ENCODE measurements around the gene CAMK2A. TPM values are rescaled to one million over a fixed set of nuclear protein-coding genes. Genes with fewer than 3 reads are reported as not detected.
"Not testable (repeated sequence)": the region's sequence is repeated elsewhere in the genome, so short reads cannot be mapped to it uniquely, and the experiment has no call there.

Gene CAMK2A
- total RNA-seq, 1 donor from 2014 or later = not detected

DNA sequence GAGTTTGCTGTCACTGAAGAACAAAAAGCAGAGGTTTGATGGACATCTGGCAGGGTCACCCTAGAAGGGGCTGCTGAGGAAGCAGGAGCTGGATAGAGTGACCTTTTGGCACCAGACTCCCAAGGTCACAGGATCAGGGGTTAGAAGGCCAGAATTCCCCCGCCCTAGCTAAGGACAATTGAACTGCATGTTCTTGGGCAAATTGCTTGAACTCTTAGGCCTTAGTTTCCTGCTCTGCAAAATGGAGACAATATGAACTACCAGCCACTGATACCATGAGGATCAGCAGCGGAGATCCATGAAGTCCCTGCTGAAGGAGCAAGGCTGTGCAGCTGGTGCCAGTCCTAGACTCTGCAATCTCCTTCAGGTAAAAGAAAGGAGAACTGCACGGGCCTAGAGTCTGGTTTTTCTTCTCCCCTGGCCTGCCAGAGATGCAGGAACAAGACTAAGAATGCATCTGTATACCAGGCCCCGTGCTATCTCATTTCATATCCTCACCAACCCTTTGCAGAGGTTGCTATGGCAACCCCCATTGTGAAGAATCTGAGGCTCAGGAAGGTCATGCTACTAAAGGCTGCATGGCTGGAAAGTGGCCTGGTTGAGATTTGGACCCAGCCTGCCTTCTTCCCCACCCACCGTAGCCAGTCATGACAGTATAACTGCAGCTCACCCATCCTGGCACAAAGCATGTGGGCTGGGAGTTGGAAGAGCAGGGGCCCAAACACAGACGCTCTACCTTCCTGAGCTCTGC, 33.7 kb downstream of the CAMK2A start:
- peak; percentile 32 for DNase-seq (ENCODE audit: low read depth, low spot score)

DNA sequence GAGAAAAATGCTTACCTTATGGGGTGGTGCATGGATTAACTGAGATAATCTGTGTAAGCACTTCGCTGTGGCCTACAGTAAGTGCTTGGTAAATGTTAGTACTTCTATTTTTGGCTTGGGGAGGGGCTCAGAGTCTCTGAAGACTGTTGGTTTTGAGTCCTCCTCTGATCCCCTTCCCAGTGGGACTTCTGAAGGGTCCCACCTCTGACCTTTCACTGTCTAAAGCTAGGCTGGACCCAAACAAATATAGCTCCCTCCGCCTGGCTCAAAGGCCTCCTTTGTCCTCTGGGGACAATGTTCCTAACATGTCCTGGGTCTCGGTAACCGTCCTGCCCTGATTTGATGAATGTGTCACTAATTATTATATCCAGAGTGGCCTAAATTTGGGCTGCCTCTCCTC, 34.8 kb downstream of the CAMK2A start:
- DNase-seq (ENCODE audit: low read depth, low spot score) = no peak

DNA sequence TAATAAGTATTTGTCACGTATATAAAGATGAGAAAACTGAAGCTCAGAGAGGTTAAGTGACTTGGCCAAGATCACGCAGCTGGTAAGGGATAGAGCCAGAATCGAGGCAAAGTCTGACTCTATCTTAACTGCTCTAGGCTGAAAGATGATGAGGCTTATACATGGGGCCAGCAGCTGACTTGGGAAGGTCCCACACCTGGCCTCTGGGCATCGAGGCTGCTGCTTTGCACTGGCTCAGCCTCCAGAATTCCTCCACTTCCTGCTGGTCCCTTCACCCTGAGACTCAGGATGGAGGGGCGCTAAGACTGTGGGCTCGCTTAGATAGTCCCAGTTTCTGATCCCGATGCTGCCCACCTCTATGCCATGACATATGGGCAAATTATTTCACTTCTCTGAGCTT, 35.2 kb downstream of the CAMK2A start:
- DNase-seq (ENCODE audit: low read depth, low spot score) = no peak

DNA sequence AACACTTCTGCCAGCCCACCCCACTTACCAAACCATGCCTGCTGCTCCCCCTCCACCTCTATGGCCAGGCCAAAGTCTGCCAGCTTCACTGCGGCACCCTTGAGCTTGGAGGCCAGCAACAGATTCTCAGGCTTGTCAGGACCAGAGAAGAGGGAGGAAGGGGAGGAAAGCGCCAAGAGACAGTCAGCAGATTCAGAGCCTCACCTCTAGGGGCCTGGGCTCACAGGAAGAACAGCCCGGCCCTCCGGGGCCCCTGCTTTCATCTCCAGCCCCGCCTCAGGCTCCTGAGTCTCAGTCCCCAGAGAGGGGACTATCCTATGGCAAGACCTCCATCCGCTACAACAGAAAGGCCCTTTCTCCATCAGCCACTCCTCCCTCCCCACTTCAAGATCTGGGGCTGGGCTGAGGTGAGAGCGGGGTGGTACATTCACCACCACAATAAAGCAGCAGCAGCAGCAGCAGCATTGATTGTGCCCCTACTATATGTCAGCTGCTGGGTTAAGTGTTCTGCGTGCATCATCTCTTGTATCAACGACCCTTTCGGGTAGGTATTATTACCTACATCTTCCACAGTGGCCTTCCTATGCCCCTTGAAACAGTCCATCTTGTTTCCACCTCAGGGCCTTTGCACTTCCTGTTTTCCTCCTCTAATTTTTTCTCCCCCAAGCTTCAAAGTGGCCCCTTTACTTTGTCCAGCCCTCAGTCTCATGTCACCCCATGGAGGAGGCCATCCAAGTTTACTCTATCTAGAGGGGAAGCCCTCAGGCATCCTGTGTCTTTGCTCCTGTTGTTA, 36.0 kb downstream of the CAMK2A start:
- DNase-seq (ENCODE audit: low read depth, low spot score) = no peak

DNA sequence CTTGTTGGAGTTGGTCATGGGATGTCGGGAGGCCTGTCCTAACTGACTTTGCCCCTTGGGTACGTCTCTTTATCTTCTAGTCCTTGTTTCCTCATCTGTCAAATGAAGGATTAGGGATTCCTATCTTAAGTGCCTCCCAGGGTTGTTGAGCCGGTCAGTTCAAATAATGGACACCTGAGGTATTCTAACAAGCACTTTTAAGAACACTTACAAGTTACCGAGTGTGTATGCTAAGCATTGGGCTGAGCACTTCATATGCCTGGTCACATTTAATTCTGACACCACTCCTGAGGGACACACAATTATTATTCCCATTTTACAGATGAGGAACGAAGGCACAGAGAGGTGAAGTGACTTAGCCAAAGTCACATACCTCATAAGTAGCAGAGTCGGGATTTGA, 37.1 kb downstream of the CAMK2A start:
- DNase-seq (ENCODE audit: low read depth, low spot score) = no peak

GRCh38 chr5:150251504-150251903, 38.1 kb downstream of the CAMK2A start:
- DNase-seq (ENCODE audit: low read depth, low spot score) = no peak

DNA sequence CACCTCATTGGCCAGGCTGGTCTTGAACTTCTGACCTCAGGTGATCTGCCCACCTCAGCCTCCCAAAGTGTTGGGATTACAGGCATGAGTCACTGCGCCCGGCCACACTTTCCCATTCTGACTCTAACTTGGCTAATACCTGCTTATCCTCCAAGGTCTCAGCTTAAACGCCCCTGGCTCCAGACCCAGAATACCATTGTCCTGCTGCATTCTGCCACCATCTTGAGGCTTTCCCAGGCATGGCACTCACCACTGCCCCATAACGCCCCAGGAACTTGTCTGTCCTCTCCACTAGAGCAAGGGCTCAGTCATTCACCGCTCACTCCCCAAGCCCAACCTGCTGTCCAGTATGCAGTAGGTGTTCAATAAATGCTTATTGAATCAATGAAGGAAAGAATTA, 39.8 kb downstream of the CAMK2A start:
- DNase-seq (ENCODE audit: low read depth, low spot score) = no peak

- DNase-seq (ENCODE audit: low read depth, low spot score) = no peak
These were observed 40.6 kb downstream of the CAMK2A start for GRCh38 chr5:150248946-150249345.

GRCh38 chr5:150248493-150248892, 41.1 kb downstream of the CAMK2A start:
- not testable (repeated sequence) for DNase-seq (ENCODE audit: low read depth, low spot score)

DNA sequence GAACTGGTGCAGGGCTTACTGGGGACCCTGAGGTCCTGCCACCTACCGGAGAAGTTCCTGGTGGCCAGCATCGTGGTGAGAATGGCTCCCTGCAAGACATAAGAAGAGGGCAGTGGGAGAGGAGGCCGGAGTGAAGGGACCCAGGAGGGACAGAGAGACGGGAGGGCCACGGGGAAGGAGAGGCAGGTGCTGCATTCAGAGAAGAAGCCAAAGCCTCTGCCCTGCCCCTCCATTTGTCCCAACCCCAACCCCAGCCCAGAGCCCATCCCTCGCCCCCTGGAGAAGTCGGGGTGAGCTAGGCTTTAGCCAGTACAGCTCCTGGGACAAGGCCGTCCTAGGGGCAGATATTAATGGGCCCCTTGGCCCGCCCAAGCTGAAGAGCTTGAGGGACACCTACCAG, 41.8 kb downstream of the CAMK2A start:
- DNase-seq (ENCODE audit: low read depth, low spot score) = no peak

DNA sequence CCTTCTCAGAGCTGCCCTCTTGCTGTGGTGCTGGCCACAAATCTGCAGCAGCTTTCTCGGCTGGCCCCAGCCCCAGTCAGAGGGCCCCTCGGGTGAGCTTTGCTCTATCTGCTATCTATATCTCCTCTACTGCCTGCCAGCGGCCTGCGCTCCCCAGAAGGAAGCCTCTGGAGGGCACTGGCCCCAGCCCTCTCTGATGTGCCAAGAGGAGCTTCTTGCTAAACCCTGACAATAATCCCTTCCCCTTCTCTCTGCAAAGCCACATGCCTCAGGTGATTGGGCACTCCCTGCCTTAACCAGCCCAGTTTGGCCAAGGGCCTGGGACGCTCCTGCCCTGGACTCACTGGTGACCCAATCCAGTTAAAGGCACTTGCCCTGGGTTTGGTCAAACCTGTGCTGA, 42.7 kb downstream of the CAMK2A start:
- no peak for DNase-seq (ENCODE audit: low read depth, low spot score)

GRCh38 chr5:150246429-150246828, 43.1 kb downstream of the CAMK2A start:
- DNase-seq (ENCODE audit: low read depth, low spot score) = no peak

GRCh38 chr5:150245808-150246207, 43.8 kb downstream of the CAMK2A start:
- no peak for DNase-seq (ENCODE audit: low read depth, low spot score)

DNA sequence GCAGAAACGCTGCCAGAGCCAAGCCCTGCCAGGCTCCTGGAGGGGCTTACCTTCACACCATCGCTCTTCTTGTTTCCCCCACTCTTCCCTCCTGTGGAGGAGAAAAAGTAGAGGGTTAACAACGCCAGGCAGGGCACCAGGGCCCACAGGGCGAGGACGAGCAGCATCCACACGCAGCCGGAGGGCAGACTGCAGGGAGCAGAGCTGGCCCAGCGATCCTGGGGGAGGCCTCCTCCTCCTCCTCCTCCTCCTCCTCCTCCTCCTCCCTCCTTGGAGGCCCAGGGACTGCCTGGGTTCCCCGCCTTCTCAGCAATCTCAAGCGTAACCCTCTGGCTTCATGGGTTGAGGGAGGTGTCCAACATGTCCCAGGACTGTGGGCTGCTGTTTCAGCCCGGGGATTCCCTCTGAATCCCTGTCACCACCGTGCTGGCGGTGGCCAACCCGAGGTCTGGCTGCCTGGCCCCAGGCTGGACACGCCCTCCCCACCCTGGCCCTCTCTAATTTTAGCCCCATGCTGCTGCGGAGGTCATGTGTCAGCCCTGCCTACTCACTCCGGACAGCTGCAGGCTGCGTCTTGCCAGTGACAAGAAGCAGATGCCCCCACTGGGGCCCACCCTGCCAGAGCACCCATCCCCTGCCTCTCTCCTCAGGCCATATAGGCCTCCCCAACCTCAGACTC, 44.3 kb downstream of the CAMK2A start:
- no peak for DNase-seq (ENCODE audit: low read depth, low spot score)

DNA sequence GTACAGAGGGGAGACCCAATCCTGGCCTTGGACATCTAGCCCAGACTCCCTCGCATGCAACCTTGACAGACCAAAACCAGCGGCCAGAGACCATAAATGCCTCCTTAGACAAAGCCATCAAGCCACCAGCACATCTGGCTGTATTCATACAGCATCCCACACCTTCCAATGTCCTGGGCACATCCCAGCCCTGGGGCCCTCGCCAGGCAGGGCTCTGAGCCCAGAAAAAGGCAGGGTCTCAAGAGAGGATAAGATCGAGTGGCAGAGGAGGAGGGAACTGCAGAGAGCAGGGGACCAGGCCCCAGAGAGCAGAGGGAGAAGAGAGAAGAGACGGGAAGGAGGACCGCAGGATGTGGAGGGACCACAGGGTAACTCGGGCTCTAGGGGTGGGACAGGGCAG, 45.4 kb downstream of the CAMK2A start:
- DNase-seq (ENCODE audit: low read depth, low spot score) = no peak

DNA sequence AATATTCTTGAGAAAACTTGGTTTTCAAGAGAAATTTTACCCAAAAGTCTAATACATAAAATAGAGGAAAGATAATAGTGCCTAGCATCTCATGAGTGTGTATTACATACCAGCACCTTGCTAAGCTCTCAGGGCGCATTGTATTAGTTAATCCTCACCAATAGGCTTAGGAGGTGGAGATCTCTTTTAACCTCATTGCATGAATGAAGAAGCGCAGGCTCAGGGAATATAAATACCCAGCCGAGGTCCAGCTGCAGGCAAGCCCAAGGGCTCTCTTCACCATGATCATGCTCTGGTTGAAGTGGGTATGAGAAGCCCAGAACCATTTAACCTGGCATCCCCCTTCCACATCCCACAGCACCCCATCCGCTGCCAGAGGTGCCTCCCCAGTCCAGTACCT, 46.0 kb downstream of the CAMK2A start:
- no peak for DNase-seq (ENCODE audit: low read depth, low spot score)

GRCh38 chr5:150242251-150242894, 47.2 kb downstream of the CAMK2A start:
- DNase-seq (ENCODE audit: low read depth, low spot score) = no peak

DNA sequence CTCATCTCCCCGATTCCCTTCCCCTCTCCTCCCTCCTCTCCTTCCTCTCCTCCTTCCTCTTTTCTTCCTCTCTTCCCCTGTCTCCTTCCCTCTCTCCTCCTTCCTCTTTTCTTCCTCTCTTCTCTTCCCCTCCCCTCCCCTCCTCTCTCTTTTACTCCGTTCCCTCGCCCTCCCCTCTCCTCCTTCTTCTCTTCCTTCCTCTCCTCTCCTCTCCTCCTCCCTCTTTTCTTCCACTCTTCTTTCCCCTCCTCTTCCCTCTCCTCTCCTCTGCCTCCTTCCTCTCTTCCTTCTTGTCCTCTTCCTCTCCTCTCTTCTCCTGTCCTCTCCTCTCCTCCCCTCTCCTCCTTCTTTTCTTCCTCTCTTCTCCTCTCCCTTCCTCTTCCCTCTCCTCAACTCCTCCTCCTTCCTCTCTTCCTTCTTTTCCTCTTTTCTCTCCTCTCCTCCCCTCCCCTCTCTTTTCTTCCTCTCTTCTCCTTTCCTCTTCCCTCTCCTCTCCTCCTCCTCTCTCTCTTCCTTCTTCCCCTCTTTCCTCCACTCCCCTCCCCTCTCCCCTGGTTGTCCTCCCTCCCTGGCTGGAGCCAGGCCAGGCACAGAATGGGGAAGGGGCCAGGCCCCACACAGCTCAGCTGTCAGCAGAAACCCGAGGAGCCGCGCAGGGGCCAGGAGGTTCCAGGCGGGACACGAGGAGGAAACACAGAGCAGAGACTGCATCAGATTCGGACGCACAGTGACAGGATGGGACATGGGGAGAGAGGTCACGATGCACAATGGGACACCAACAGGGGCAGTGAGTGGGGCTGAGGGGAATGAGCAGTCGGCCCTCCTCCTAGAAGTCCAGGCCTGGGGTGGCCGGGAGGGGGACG, 48.0 kb downstream of the CAMK2A start:
- no peak for DNase-seq (ENCODE audit: low read depth, low spot score)

DNA sequence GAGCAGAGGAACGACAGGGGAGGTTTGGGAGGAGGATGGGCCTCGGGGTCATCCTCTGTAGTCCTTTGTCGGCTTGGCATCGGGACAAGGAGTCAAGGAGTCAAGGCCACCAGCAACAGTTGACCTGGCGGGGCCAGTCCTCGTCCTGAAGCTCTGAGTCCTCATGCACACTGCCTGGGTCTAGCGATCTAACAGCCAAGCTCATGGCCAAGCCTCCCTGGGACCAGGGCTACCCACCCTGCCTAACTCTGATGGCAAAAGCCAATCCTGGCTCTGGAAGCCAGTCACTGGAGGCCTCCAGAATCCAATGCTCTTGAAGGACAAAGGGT, 49.8 kb downstream of the CAMK2A start:
- DNase-seq (ENCODE audit: low read depth, low spot score) = no peak

- DNase-seq (ENCODE audit: low read depth, low spot score) = no peak
These were observed 50.3 kb downstream of the CAMK2A start for GRCh38 chr5:150239099-150239793.
